ENCODE data around the gene KCNF1.

The KCNF1 gene

DNA sequence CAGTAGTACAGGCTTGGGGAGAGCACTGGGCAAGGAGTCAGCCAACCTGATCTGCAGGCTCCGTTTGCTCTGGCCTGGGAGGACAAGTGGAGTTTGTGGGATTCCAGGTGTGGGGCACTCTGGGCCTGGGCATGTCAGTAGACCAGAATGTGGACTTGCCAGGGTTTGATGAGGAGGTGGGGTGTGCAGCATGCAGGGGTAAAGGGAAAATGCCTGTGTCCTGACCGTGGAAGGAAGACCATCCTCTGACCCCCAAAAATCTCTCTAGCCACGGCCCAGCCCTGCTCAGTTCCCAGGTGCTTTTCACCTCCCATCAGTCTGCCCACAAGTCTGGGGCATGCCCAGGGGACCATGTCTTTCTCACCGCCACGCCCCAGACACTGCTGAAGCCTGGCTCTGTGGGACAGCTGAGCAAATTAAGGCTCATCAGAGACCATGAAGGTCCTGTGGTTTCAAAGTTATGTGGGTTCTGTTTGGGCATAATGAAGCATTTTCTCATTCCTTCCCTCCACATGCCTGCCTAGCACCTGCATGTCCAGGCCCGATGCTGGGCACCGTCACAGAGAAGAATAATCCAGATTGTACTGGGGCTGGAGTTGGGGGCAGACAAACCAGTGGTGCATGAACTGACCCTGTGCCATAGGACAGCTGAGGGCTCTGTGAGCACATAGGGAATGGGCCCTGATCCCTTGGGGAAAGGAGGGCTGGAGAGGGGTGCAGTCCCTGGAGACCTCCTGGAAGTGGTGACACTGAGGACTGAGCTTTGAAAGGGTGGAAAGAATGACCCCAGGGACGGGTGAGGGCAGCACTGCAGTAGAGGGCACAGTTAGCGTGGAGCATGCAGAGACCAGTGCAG is 6.5 kb upstream of the KCNF1 start:
- DNase-seq = no peak

DNA sequence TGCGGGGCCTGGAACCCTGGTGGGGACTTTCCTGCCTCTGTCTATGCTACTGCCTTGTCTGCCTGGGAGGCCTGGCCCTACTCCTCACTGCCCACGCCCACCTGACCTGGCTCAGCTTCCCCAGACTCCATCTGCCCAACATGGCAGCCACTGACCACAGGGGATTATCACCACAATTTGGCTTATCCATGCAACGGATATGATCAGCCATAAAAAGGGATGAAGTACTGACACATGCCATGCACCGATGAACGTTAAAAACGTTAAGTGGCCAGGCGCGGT is 5.9 kb upstream of the KCNF1 start:
- no peak for DNase-seq

- DNase-seq = no peak
These were observed 4.7 kb upstream of the KCNF1 start for GRCh38 chr2:10906926-10907625.

- DNase-seq = no peak
These were observed 3.5 kb upstream of the KCNF1 start for GRCh38 chr2:10908195-10908594.

DNA sequence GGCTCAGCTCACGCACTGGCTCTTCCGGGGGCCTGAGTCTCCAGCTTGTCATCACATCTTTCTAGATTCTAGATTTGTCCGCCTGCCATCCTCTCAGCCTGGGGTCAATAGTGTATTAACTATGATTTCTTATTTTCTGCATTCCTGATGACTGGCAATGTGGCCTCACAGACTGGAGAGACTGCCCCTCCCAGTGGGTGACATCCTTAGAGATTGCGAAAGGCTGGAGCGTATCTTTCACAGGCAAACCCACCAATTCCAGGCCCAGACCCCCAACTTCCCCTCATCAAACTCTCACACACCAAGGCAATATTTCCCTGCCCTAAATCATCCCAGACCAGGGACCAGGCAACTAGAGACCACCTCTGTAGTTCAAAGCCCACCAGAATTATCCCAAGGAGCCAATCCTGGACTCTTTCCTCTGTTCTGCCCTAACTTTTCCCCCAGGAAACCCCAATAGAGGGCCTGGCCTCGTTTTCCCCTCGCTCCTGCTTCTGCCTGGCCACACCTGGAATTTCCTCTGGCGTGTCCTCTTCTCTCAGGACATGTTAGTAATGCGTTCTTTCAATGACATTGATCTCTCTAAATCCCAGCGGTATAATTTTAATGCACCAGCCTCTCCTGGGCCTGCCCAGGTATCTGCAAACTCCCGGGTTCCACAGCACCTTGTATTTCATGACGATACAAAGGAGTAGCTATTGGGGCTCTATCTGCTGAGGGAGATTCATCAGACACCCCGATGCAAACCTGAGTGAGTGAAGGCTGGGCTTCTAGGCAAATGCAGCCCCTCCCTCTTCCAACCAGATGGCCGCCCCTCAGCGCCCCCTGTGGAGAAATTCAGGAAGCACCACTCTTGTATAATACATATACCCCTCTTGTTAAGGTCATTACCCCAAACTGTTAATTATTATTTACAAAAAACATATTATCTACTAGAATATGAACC is 2.4 kb upstream of the KCNF1 start:
- peak; percentile 32 for DNase-seq

DNA sequence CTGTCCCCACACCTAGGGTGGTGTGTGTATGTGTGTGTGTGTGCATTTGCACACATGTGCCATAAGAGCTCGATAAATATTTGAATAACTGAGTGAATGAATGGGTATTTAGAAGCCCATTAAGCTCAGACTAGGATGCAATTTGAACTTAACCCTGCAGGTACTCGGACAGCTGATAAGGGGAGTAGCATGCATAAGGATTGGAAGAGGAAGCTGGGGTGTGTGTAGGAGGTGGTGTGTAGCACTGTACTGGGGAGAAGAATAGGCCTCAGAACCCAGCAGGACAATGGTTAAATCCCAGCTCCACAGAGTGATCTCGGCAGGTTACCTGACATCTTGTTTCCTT is 1.8 kb upstream of the KCNF1 start:
- no peak for DNase-seq

DNA sequence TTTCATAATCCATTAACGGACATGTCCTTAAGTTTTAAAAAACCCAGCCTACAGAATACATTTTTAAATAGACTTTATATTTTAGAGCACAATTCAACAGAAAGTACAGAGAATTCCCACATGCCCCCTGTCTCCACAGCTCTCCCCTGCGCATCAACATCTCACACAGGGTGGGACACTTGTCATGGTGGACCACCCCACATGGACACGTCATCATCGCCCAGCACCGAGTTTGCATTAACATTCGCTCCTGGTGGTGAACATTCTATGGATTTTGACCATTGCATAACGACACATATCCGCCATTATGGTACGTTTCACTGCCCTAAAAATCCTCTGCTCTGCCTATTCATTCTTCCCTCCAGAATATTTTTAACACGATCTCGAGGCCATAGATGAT is 1.1 kb upstream of the KCNF1 start:
- no peak for DNase-seq

- DNase-seq = no peak
These were observed 470 bp downstream of the KCNF1 start for GRCh38 chr2:10912076-10912731.

DNA sequence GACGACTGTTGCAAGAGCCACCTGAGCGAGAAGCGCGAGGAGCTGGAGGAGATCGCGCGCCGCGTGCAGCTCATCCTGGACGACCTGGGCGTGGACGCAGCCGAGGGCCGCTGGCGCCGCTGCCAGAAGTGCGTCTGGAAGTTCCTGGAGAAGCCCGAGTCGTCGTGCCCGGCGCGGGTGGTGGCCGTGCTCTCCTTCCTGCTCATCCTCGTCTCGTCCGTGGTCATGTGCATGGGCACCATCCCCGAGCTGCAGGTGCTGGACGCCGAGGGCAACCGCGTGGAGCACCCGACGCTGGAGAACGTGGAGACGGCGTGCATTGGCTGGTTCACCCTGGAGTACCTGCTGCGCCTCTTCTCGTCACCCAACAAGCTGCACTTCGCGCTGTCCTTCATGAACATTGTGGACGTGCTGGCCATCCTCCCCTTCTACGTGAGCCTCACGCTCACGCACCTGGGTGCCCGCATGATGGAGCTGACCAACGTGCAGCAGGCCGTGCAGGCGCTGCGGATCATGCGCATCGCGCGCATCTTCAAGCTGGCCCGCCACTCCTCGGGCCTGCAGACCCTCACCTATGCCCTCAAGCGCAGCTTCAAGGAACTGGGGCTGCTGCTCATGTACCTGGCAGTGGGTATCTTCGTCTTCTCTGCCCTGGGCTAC is 1.2 kb downstream of the KCNF1 start:
- no peak for DNase-seq

DNA sequence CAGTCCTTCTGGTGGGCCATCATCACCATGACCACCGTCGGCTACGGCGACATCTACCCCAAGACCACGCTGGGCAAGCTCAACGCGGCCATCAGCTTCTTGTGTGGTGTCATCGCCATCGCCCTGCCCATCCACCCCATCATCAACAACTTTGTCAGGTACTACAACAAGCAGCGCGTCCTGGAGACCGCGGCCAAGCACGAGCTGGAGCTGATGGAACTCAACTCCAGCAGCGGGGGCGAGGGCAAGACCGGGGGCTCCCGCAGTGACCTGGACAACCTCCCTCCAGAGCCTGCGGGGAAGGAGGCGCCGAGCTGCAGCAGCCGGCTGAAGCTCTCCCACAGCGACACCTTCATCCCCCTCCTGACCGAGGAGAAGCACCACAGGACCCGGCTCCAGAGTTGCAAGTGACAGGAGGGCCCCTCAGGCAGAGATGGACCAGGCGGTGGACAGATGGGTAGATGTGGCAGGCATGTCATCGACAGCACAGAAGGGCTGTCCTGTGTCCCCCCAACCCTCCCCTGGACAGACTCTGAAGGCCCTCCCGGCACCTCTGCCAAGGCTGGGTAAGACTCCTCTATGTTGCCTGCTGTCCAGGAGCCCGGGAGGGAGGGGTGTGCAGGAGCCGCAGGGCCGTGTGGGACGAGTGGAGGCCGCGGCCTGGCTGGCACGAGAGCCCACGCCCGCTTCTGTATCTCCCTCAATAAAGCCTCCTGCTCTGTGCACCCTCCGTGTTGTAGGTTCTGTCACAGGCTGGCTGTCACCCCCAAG is 2.0 kb downstream of the KCNF1 start:
- no peak for DNase-seq

- DNase-seq = no peak
These were observed 2.5 kb downstream of the KCNF1 start for GRCh38 chr2:10914272-10914693.

- no peak for DNase-seq
These were observed 3.5 kb downstream of the KCNF1 start for GRCh38 chr2:10915236-10915635.

- DNase-seq = no peak
These were observed 4.1 kb downstream of the KCNF1 start for GRCh38 chr2:10915731-10916276.

GRCh38 chr2:10916953-10917352 is 5.2 kb downstream of the KCNF1 start:
- no peak for DNase-seq

GRCh38 chr2:10917927-10918326 is 6.2 kb downstream of the KCNF1 start:
- DNase-seq = no peak

DNA sequence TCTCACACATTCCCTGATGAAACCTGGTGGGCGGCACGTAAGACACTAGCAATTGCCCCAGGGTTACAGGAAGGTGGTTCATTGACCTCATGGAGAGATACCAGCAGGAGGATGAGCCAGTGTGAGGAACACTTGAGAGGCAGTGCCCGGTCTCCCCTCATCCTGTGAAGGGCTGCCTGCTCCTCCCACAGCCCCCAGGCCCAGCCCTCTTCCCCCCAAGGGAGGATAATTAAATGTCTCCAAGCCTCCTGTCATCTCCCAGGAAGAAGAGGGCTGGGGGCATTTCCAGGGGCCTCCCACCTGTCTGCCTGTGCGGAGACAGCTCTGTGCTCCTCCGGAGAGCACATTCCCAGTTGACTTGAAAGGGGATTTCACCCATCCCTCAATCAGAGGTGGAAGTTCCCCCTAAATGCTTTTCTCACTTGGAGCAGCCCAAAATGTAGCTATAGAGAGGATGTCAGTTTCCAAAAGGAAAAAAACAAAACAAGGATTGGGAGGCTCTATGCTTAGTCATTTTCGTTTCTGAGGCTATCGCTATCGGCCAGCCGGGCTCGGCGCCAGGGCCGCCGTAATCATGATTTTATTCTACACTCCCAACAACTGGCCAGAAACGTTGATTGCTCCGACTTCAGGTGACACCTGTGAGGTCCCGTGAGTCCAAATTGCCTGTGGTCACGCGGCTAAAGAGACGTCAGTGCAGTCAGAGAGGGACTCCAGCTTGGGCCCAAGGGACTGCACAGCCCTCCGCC is 7.1 kb downstream of the KCNF1 start:
- no peak for DNase-seq

DNA sequence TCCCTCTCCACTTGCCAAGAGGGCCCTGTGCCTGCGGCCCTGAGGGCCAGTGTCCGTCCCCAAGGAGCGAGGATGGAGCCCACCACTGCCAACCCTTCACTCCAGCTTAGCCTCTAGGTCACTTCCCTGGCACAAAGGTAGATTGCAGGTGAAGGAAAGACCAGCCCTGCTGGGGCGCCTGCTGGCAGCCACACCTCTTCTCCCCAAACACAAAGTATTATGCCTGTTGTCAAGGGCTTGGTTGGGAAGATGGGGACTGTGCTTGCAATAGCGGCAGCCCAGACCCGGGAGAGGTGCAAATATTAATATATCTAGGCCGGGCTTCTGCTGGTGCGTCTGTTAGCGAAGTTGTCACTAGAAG is 7.7 kb downstream of the KCNF1 start:
- no peak for DNase-seq

- no peak for DNase-seq
These were observed 8.3 kb downstream of the KCNF1 start for GRCh38 chr2:10919771-10920621.

- DNase-seq = no peak
These were observed 9.1 kb downstream of the KCNF1 start for GRCh38 chr2:10920764-10921388.

Measured in DMS 273 treated with DMSO at 0.1 percent for 48 hours (cell line).